ENCODE data around the gene MUC16. TPM values are rescaled to one million over a fixed set of nuclear protein-coding genes. Genes with fewer than 3 reads are reported as not detected.
"Not testable (repeated sequence)": the region's sequence is repeated elsewhere in the genome, so short reads cannot be mapped to it uniquely, and the experiment has no call there.

MUC16 gene
- polyA plus RNA-seq, result under 1 TPM; 0.04 to 0.06 TPM

DNA sequence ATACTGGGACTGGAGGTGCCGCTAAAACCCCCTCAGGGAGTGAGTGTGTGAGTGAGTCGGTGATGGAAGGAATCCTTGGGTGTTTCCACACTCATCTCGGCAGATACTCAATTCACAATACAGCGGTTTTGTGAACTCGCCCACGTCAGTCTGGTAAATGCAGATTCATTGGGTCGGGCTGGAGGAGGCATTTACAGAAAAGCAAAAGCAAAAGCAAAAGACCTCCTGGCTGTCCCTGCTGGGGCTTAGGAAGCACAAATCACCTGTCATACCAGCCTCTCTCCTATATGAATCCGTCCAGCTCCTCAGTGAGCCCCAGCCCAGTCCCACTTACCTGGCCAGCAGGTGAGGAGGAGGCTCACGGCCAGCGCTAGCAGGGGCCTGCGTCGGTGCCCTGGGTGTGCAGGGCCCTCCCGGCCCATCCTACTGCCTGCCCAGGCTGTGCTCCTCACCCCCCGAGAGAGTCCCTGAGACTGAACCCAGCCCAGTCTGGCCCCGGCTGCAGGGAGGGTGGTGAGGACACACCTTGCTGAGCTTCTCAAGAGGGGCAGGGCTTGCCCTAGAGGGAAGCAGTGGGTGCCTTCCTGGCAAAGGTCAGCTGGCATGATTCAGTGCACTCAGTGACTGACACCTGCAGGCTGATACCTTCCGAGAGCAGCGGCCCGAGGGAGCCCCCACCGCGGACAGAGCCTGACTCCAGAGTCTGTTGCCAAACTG is at the start of gene MUC16:
Gene MUC16, minus strand, starts transcription at position 475 of the 717 bp plus-strand sequence.
- peaks cover 0 to 11% of the 10 kb centered on the region in 2 donors for H3K4me1 ChIP-seq (ENCODE audit: control insufficient read depth in 2 of 2, insufficient read depth in 2 of 2, low read length in 1 of 2)
- 42 to 45% methylated on average over 20 of the region's 20 CpGs for WGBS, 2 donors
- H3K36me3 ChIP-seq (ENCODE audit: control insufficient read depth in 2 of 2, insufficient read depth in 2 of 2, low read length in 1 of 2), result no peaks in the 10 kb centered on the region
- H3K4me3 ChIP-seq (ENCODE audit: low read depth in 1 of 2, low read length in 2 of 2), result no peak within 1 kb of the TSS
- no peak within 1 kb of the TSS for H3K27ac ChIP-seq (ENCODE audit: low read depth in 2 of 2, low read length in 1 of 2)
- no peaks in the 10 kb centered on the region for H3K9me3 ChIP-seq (ENCODE audit: control insufficient read depth in 2 of 2, insufficient read depth in 1 of 2, low read depth in 1 of 2, low read length in 1 of 2)
- H3K27me3 ChIP-seq (ENCODE audit: control insufficient read depth in 1 of 2, insufficient read depth in 2 of 2, low read length in 2 of 2), result peaks cover 0 to 2% of the 10 kb centered on the region in 2 donors

DNA sequence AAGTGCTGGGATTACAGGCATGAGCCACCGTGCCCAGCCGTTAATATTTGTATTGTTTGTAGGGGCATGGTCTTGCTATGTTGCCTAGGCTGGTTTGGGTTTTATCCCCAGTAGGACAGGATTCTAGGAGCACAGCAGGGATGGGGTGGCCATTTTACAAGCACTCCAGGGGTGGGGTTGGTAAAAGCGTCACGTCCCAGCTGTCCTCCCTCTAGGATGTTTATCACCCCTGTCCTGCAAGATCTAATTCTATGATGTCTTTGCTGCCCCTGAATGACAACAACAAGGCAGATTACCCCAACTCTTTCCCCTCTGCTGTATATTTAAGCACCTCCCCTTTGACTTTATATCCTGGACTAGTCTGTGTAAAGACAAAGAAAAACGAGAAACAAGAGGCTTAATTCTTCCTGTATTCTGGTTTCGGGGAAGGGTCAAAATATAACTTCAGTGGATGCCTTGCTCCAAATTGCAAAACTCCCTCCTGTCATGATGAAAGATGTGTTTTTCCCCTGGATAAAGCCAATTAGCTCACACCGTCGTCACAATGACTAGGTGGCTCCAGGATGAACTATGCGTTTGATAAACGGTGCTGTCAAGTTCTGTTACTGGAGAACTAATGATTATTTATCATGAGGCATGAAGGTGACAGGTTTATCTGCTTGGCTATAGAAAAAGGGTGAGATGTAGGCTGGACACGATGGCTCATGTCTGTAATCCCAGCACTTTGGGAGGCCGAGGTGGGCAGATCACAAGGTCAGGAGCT is 48.9 kb upstream of the MUC16 start:
- Histone ChIP-seq H3K9me3 (ENCODE audit: control insufficient read depth in 2 of 2, insufficient read depth in 1 of 2, low read depth in 1 of 2, low read length in 1 of 2) (no peaks in the 10 kb centered on the region), H3K4me1 (ENCODE audit: control insufficient read depth in 2 of 2, insufficient read depth in 2 of 2, low read length in 1 of 2) (no peaks in the 10 kb centered on the region), H3K4me3 (ENCODE audit: low read depth in 1 of 2, low read length in 2 of 2) (no peak overlapping the region), H3K36me3 (ENCODE audit: control insufficient read depth in 2 of 2, insufficient read depth in 2 of 2, low read length in 1 of 2) (no peaks in the 10 kb centered on the region), H3K27me3 (ENCODE audit: control insufficient read depth in 1 of 2, insufficient read depth in 2 of 2, low read length in 2 of 2) (no peaks in the 10 kb centered on the region), H3K27ac (ENCODE audit: low read depth in 2 of 2, low read length in 1 of 2) (no peak overlapping the region)
- WGBS, 2 donors, result 34 to 42% methylated on average over 12 of the region's 12 CpGs

DNA sequence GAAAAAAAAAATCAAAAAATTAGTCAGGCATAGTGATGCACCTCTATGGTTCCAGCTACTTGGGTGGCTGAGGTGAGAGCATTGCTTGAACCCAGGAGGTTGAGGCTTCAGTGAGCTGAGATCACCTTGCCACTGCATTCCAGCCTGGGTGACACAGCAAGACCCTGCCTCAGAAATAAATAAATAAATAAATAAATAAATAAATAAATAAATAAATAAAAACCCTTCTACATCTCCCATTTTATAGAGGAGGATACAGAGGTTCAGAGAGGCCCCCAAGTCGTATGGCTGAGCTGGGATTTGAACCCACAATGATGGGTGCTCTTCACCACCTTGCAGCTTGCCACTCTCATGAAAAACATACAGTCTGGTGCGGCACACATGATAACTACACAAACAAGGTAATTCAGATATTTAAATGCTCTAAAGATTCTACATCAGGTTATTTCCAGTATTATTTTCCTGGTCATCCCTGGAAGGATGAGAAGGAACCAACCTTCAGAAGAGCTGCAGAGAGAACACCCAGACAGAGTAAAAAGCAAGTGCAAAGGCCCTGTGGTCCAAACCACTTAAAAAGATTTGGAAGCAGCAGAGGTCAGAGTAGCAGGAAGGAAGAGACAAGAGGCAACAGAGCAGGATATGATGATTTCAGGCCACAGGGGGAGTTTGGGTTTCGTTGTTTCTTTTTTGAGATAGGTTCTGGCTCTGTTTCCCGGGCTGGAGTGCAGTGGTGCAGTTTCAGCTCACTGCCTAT is 47.5 kb upstream of the MUC16 start:
- no peaks in the 10 kb centered on the region for H3K9me3 ChIP-seq (ENCODE audit: control insufficient read depth in 2 of 2, insufficient read depth in 1 of 2, low read depth in 1 of 2, low read length in 1 of 2)
- 75 to 77% methylated on average over 4 of the region's 4 CpGs for WGBS, 2 donors
- no peak overlapping the region for H3K4me3 ChIP-seq (ENCODE audit: low read depth in 1 of 2, low read length in 2 of 2)
- no peaks in the 10 kb centered on the region for H3K27me3 ChIP-seq (ENCODE audit: control insufficient read depth in 1 of 2, insufficient read depth in 2 of 2, low read length in 2 of 2)
- H3K4me1 ChIP-seq (ENCODE audit: control insufficient read depth in 2 of 2, insufficient read depth in 2 of 2, low read length in 1 of 2), result no peaks in the 10 kb centered on the region
- no peak overlapping the region for H3K27ac ChIP-seq (ENCODE audit: low read depth in 2 of 2, low read length in 1 of 2)
- no peaks in the 10 kb centered on the region for H3K36me3 ChIP-seq (ENCODE audit: control insufficient read depth in 2 of 2, insufficient read depth in 2 of 2, low read length in 1 of 2)

DNA sequence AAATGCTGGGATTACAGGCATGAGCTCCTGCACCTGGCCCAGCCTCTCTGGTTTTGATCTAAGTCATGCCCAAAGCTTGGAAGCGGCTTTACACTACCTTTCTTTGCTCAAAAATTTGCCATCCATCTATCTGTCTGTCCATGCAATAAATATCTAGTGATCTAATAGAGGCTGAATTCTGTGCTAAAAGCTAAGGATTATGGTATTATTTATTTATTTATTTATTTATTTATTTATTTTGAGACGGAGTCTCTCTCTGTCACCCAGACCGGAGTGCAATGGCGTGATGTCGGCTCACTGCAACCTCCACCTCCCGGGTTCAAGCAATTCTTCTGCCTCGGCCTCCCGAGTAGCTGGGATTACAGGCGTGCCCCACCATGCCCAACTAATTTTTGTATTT is 45.9 kb upstream of the MUC16 start:
- H3K36me3 ChIP-seq (ENCODE audit: control insufficient read depth in 2 of 2, insufficient read depth in 2 of 2, low read length in 1 of 2), result not testable (repeated sequence)
- WGBS, 2 donors, result 86 to 94% methylated on average over 9 of the region's 9 CpGs

DNA sequence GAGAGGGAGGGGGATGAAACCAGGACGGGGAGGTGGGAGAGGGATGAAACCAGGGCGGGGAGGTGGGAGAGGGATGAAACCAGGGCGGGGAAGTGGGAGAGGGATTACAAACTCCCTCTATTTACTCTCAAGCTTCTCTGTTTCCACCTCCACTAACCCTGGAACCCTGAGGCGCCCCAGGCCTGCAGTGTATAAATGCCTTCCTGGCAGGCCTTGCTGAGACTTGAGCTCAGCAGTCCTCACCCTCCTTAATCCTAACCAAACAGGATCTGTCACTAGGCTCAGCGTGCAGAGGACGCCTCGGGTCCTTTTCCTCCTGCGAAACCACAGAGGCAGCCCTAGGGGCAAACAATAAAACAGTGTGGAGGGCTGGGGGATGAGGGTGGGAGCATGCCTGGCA is 44.6 kb upstream of the MUC16 start:
- Histone ChIP-seq H3K27ac (ENCODE audit: low read depth in 2 of 2, low read length in 1 of 2) (no peak overlapping the region), H3K4me1 (ENCODE audit: control insufficient read depth in 2 of 2, insufficient read depth in 2 of 2, low read length in 1 of 2) (no peaks in the 10 kb centered on the region), H3K27me3 (ENCODE audit: control insufficient read depth in 1 of 2, insufficient read depth in 2 of 2, low read length in 2 of 2) (no peaks in the 10 kb centered on the region), H3K36me3 (ENCODE audit: control insufficient read depth in 2 of 2, insufficient read depth in 2 of 2, low read length in 1 of 2) (no peaks in the 10 kb centered on the region), H3K9me3 (ENCODE audit: control insufficient read depth in 2 of 2, insufficient read depth in 1 of 2, low read depth in 1 of 2, low read length in 1 of 2) (no peaks in the 10 kb centered on the region), H3K4me3 (ENCODE audit: low read depth in 1 of 2, low read length in 2 of 2) (no peak overlapping the region)
- 23 to 34% methylated on average over 8 of the region's 8 CpGs for WGBS, 2 donors

More for the DNA sequence above, 45.9 kb upstream of the MUC16 start:
- H3K9me3 ChIP-seq (ENCODE audit: control insufficient read depth in 2 of 2, insufficient read depth in 1 of 2, low read depth in 1 of 2, low read length in 1 of 2); H3K4me3 ChIP-seq (ENCODE audit: low read depth in 1 of 2, low read length in 2 of 2); H3K4me1 ChIP-seq (ENCODE audit: control insufficient read depth in 2 of 2, insufficient read depth in 2 of 2, low read length in 1 of 2); H3K27me3 ChIP-seq (ENCODE audit: control insufficient read depth in 1 of 2, insufficient read depth in 2 of 2, low read length in 2 of 2); H3K27ac ChIP-seq (ENCODE audit: low read depth in 2 of 2, low read length in 1 of 2): not testable (repeated sequence)

DNA sequence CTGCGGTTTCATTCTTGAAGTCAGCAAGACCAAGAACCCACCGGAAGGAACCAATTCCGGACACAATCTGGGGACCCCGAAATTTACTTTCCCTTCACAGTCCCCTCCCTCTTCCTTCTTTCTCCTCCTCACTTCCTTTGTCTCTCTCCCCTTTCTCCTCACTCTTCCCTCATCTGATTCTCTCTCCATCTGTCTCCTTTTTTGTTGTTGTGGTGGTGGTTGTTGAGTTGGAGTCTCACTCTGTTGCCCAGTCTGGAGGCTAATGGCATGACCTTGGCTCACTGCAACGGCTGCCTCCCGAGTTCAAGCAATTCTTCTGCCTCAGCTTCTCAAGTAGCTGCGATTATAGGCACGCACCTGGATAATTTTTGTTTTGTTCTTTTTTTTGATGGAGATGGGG is 44.0 kb upstream of the MUC16 start:
- H3K27ac ChIP-seq (ENCODE audit: low read depth in 2 of 2, low read length in 1 of 2), result no peak overlapping the region
- no peaks in the 10 kb centered on the region for H3K9me3 ChIP-seq (ENCODE audit: control insufficient read depth in 2 of 2, insufficient read depth in 1 of 2, low read depth in 1 of 2, low read length in 1 of 2)
- H3K4me1 ChIP-seq (ENCODE audit: control insufficient read depth in 2 of 2, insufficient read depth in 2 of 2, low read length in 1 of 2), result no peaks in the 10 kb centered on the region
- 72 to 74% methylated on average over 8 of the region's 8 CpGs for WGBS, 2 donors
- H3K27me3 ChIP-seq (ENCODE audit: control insufficient read depth in 1 of 2, insufficient read depth in 2 of 2, low read length in 2 of 2), result no peaks in the 10 kb centered on the region
- H3K36me3 ChIP-seq (ENCODE audit: control insufficient read depth in 2 of 2, insufficient read depth in 2 of 2, low read length in 1 of 2), result no peaks in the 10 kb centered on the region
- H3K4me3 ChIP-seq (ENCODE audit: low read depth in 1 of 2, low read length in 2 of 2), result no peak overlapping the region

DNA sequence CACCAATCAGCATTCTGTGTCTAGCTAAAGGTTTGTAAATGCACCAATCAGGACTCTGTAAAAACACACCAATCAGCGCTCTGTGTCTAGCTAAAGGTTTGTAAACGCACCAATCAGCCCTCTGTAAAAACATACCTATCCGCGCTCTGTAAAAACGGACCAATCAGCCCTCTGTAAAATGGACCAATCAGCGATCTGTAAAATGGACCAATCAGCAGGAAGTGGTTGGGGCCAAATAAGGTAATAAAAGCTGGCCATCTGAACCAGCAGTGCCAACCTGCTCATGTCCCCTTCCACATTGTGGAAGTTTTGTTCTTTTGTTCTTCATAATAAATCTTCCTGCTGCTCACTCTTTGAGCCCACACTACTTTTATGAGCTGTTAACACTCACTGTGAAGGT is 43.5 kb upstream of the MUC16 start:
- H3K9me3 ChIP-seq (ENCODE audit: control insufficient read depth in 2 of 2, insufficient read depth in 1 of 2, low read depth in 1 of 2, low read length in 1 of 2); H3K27ac ChIP-seq (ENCODE audit: low read depth in 2 of 2, low read length in 1 of 2); H3K36me3 ChIP-seq (ENCODE audit: control insufficient read depth in 2 of 2, insufficient read depth in 2 of 2, low read length in 1 of 2); H3K27me3 ChIP-seq (ENCODE audit: control insufficient read depth in 1 of 2, insufficient read depth in 2 of 2, low read length in 2 of 2); H3K4me3 ChIP-seq (ENCODE audit: low read depth in 1 of 2, low read length in 2 of 2); H3K4me1 ChIP-seq (ENCODE audit: control insufficient read depth in 2 of 2, insufficient read depth in 2 of 2, low read length in 1 of 2): not testable (repeated sequence)
- WGBS, 2 donors, result 96 to 98% methylated on average over 6 of the region's 6 CpGs

DNA sequence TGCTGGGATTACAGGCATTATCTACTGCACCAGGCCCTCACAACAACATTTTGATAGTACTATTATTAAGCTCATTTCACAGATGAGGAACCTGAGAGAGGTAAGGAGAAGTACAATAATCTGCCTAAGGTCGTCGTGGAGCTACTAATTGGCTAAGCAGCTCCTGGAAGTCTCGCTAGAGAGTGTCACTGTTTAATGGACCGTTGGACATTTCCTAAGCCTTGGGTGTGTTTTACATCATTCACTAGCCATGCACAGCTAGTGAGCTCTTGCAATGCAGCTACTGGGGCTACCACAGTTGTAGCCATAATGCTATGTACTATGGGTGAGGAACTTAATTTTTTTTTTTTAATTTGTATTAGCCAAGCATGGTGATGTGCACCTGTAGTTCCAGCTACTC is 42.7 kb upstream of the MUC16 start:
- WGBS, 2 donors, result 82 to 86% methylated on average over 4 of the region's 4 CpGs
- Histone ChIP-seq H3K27me3 (ENCODE audit: control insufficient read depth in 1 of 2, insufficient read depth in 2 of 2, low read length in 2 of 2) (no peaks in the 10 kb centered on the region), H3K36me3 (ENCODE audit: control insufficient read depth in 2 of 2, insufficient read depth in 2 of 2, low read length in 1 of 2) (no peaks in the 10 kb centered on the region), H3K4me3 (ENCODE audit: low read depth in 1 of 2, low read length in 2 of 2) (no peak overlapping the region), H3K27ac (ENCODE audit: low read depth in 2 of 2, low read length in 1 of 2) (no peak overlapping the region), H3K4me1 (ENCODE audit: control insufficient read depth in 2 of 2, insufficient read depth in 2 of 2, low read length in 1 of 2) (no peaks in the 10 kb centered on the region), H3K9me3 (ENCODE audit: control insufficient read depth in 2 of 2, insufficient read depth in 1 of 2, low read depth in 1 of 2, low read length in 1 of 2) (no peaks in the 10 kb centered on the region)

DNA sequence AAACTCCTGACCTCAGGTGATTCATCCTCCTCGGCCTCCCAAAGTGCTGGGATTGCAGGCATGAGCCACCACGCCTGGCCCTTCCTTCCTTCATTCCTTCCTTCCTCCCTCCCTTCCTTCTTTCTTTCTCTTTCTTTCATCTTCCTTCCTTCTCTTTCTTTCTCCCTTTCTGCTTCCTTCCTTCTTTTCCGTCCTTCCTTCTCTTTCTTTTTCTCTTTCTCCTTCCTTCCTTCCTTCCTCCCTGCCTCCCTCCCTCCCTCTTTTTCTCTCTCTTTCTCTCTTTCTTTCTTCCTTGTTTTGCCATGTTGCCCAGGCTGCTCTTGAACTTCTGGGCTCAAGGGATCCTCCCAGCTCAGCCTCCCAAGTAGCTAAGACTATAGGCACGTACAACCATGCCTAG is 36.5 kb upstream of the MUC16 start:
- Histone ChIP-seq H3K27me3 (ENCODE audit: control insufficient read depth in 1 of 2, insufficient read depth in 2 of 2, low read length in 2 of 2) (no peaks in the 10 kb centered on the region), H3K9me3 (ENCODE audit: control insufficient read depth in 2 of 2, insufficient read depth in 1 of 2, low read depth in 1 of 2, low read length in 1 of 2) (no peaks in the 10 kb centered on the region), H3K27ac (ENCODE audit: low read depth in 2 of 2, low read length in 1 of 2) (no peak overlapping the region), H3K4me1 (ENCODE audit: control insufficient read depth in 2 of 2, insufficient read depth in 2 of 2, low read length in 1 of 2) (no peaks in the 10 kb centered on the region), H3K36me3 (ENCODE audit: control insufficient read depth in 2 of 2, insufficient read depth in 2 of 2, low read length in 1 of 2) (no peaks in the 10 kb centered on the region), H3K4me3 (ENCODE audit: low read depth in 1 of 2, low read length in 2 of 2) (no peak overlapping the region)
- WGBS, 2 donors, result 59 to 67% methylated on average over 4 of the region's 4 CpGs
